ENCODE data around the gene CMBL. TPM values are rescaled to one million over a fixed set of nuclear protein-coding genes. Genes with fewer than 3 reads are reported as not detected.

Gene CMBL
- total RNA-seq, 1 experiment from 2014 or later, result 23.2 TPM

Other genes starting within 250 kb of the CMBL start
- 34.7 and 42.7 TPM in 2 replicates for gene ATPSCKMT, start 58.0 kb downstream of the CMBL start, total RNA-seq (2014; rRNA removed; shearing (Covaris generic))
- 1,083 and 1,127 TPM in 2 replicates for gene CCT5, start 57.6 kb downstream of the CMBL start, total RNA-seq (2014; rRNA removed; shearing (Covaris generic))
- 35.3 and 44.7 TPM in 2 replicates for gene MARCHF6, start 45.8 kb upstream of the CMBL start, total RNA-seq (2014; rRNA removed; shearing (Covaris generic))
- gene ROPN1L, start 134.0 kb upstream of the CMBL start, total RNA-seq (2014; rRNA removed; shearing (Covaris generic)), result 1.3 and 2.5 TPM in 2 replicates

All from H4 (cell line).